Measurements from ENCODE around the gene FARP1. TPM values are rescaled to one million over a fixed set of nuclear protein-coding genes. Genes with fewer than 3 reads are reported as not detected.

FARP1 gene
- polyA plus RNA-seq, 2 of the 4 experiments (the other 2 are of a cell fraction), result 9.4 to 13.0 TPM

DNA sequence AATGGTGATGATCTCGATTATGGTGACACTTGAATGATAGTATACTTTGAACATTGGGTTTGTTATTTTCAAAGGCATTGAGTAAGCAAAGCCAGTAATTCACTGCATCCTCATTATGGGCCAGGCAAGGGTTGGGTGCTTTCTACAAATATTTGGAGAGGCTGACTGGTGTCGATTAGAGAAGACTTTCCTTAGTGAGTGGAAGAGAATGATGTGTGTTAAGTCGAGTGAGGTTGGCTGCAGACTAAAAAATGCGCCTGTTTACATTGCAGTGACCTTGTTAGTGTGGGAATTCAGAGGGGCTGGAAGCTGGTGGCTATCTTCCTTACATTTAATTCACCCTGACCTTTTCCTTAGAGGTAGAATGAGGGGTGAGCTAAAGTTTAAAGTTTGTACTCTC lies 56.6 kb downstream of the FARP1 start:
- 0 out of 3 replicates have a peak, but pooled peaks cover 3% of the 10 kb centered on the region for H3K4me1 ChIP-seq
- no peaks in the 10 kb centered on the region for H3K9me3 ChIP-seq
- FAIRE-seq (no peak), ATAC-seq (no peak), DNase-seq (ENCODE audit: low read depth in 1 of 2, low spot score in 1 of 2) (no peak)
- POLR2A ChIA-PET, result no interaction called here
- CTCF ChIA-PET, result interaction anchor here (0.9 kb wide), 1 partner anchor 15 kb away, joined by 3 read pairs; no protein-coding TSS in a partner anchor
- TF ChIP-seq POLR2AphosphoS2 (conservative IDR thresholded peaks at IDR 0.05; ENCODE audit: low read length) (no peak), NFE2L2 (conservative IDR thresholded peaks at IDR 0.05; ENCODE audit: low read length) (no peak), PHF8 (IDR thresholded peaks at IDR 0.05; ENCODE audit: borderline replicate concordance, low read depth) (no peak), RCOR1 (IDR thresholded peaks at IDR 0.05; ENCODE audit: low read depth, low read length) (no peak), HOXB5 (CRISPR knock-in tag; IDR thresholded peaks at IDR 0.05) (no peak), ZSCAN20 (CRISPR knock-in tag; IDR thresholded peaks at IDR 0.05) (no peak), ZFP36 (IDR thresholded peaks at IDR 0.05; ENCODE audit: borderline replicate concordance, partially characterized antibody) (no peak), JUNB (IDR thresholded peaks at IDR 0.05) (no peak), KDM1A (IDR thresholded peaks at IDR 0.05; ENCODE audit: low read depth) (no peak), MAFK (IDR thresholded peaks at IDR 0.05; ENCODE audit: partially characterized antibody) (no peak), TFCP2L1 (CRISPR knock-in tag; IDR thresholded peaks at IDR 0.05) (no peak), EHMT2 (IDR thresholded peaks at IDR 0.05; ENCODE audit: low read depth) (no peak), HOXB13 (CRISPR knock-in tag; IDR thresholded peaks at IDR 0.05; ENCODE audit: low read depth) (no peak)
- TF ChIP-seq, protein P1, sequence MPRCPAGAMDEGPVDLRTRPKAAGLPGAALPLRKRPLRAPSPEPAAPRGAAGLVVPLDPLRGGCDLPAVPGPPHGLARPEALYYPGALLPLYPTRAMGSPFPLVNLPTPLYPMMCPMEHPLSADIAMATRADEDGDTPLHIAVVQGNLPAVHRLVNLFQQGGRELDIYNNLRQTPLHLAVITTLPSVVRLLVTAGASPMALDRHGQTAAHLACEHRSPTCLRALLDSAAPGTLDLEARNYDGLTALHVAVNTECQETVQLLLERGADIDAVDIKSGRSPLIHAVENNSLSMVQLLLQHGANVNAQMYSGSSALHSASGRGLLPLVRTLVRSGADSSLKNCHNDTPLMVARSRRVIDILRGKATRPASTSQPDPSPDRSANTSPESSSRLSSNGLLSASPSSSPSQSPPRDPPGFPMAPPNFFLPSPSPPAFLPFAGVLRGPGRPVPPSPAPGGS (IDR thresholded peaks at IDR 0.05), result no peak
- WGBS (ENCODE audit: missing lambda C conversion rate), result 41% methylated on average over 4 of the region's 4 CpGs
- H3K4me3 ChIP-seq, result no peak overlapping the region
- no peak overlapping the region for H3K4me2 ChIP-seq
- no peak overlapping the region for H3K27ac ChIP-seq

DNA sequence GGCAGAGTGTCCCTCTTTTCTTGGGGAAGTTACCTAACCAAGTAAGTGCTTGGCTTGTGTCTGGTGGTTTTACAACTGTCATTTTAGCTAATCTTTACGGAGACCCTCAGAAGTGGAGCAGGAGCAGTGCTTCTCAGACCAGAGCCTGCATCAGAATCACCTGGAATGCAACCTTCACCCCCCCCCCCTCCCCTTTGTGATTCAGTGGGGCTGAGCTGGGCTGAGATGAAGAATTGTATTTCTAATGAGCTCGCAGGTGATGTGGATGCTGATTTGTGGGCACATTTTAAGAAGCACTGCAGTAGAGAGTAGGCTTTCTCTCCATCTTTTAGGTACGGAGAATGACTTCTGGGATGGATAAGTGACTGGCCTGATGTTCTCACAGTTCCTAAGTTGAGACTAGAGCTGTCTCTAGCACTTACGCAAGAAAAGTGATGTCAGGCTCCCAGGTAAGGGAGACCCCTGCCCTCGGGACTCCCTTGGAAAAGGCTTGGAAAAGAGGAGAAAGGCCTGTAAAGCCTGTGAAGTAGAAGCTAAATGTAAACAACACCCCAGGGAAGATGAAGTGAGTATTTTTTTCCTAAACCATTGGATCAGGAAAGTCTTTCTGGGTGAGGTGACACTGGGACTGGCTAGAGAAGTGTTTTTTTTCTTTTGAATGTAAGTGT lies 57.5 kb downstream of the FARP1 start:
- DNase-seq (ENCODE audit: low read depth in 1 of 2, low spot score in 1 of 2), result no peak
- POLR2A ChIA-PET, result no interaction called here
- H3K4me1 ChIP-seq, result 0 out of 3 replicates have a peak, but pooled peaks cover 3% of the 10 kb centered on the region
- no peak overlapping the region for H3K4me3 ChIP-seq
- CTCF ChIA-PET, result interaction anchor here (0.9 kb wide), 1 partner anchor 16 kb away, joined by 3 read pairs; no protein-coding TSS in a partner anchor
- no peaks in the 10 kb centered on the region for H3K9me3 ChIP-seq
- 90% methylated on average over 5 of the region's 5 CpGs for WGBS (ENCODE audit: missing lambda C conversion rate)
- no peak for FAIRE-seq
- no peak for TF ChIP-seq GATA3 (IDR thresholded peaks at IDR 0.05; ENCODE audit: borderline replicate concordance)
- no peak for TF ChIP-seq MYC (IDR thresholded peaks at IDR 0.05; ENCODE audit: borderline replicate concordance, low read length)
- TF ChIP-seq, protein P2, sequence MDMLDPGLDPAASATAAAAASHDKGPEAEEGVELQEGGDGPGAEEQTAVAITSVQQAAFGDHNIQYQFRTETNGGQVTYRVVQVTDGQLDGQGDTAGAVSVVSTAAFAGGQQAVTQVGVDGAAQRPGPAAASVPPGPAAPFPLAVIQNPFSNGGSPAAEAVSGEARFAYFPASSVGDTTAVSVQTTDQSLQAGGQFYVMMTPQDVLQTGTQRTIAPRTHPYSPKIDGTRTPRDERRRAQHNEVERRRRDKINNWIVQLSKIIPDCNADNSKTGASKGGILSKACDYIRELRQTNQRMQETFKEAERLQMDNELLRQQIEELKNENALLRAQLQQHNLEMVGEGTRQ (IDR thresholded peaks at IDR 0.05), result no peak
- no peak for TF ChIP-seq HOXB13 (CRISPR knock-in tag; IDR thresholded peaks at IDR 0.05; ENCODE audit: low read depth)
- no peak for TF ChIP-seq NR3C1 (IDR thresholded peaks at IDR 0.05)
- no peak for TF ChIP-seq PHF8 (IDR thresholded peaks at IDR 0.05; ENCODE audit: borderline replicate concordance, low read depth)
- TF ChIP-seq KDM1A (IDR thresholded peaks at IDR 0.05; ENCODE audit: low read depth), result no peak
- TF ChIP-seq, protein P3, sequence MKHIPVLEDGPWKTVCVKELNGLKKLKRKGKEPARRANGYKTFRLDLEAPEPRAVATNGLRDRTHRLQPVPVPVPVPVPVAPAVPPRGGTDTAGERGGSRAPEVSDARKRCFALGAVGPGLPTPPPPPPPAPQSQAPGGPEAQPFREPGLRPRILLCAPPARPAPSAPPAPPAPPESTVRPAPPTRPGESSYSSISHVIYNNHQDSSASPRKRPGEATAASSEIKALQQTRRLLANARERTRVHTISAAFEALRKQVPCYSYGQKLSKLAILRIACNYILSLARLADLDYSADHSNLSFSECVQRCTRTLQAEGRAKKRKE (CRISPR knock-in tag; IDR thresholded peaks at IDR 0.05; ENCODE audit: low read depth), result no peak
- TF ChIP-seq MAZ (IDR thresholded peaks at IDR 0.05; ENCODE audit: borderline replicate concordance, low read depth, low read length), result no peak
- TF ChIP-seq EP300 (IDR thresholded peaks at IDR 0.05), result no peak
- TF ChIP-seq, protein P4, sequence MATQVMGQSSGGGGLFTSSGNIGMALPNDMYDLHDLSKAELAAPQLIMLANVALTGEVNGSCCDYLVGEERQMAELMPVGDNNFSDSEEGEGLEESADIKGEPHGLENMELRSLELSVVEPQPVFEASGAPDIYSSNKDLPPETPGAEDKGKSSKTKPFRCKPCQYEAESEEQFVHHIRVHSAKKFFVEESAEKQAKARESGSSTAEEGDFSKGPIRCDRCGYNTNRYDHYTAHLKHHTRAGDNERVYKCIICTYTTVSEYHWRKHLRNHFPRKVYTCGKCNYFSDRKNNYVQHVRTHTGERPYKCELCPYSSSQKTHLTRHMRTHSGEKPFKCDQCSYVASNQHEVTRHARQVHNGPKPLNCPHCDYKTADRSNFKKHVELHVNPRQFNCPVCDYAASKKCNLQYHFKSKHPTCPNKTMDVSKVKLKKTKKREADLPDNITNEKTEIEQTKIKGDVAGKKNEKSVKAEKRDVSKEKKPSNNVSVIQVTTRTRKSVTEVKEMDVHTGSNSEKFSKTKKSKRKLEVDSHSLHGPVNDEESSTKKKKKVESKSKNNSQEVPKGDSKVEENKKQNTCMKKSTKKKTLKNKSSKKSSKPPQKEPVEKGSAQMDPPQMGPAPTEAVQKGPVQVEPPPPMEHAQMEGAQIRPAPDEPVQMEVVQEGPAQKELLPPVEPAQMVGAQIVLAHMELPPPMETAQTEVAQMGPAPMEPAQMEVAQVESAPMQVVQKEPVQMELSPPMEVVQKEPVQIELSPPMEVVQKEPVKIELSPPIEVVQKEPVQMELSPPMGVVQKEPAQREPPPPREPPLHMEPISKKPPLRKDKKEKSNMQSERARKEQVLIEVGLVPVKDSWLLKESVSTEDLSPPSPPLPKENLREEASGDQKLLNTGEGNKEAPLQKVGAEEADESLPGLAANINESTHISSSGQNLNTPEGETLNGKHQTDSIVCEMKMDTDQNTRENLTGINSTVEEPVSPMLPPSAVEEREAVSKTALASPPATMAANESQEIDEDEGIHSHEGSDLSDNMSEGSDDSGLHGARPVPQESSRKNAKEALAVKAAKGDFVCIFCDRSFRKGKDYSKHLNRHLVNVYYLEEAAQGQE (IDR thresholded peaks at IDR 0.05), result no peak
- TF ChIP-seq, protein P1 (IDR thresholded peaks at IDR 0.05), result no peak
- no peak for TF ChIP-seq NPAS2 (CRISPR knock-in tag; IDR thresholded peaks at IDR 0.05; ENCODE audit: borderline replicate concordance)
- TF ChIP-seq TP53 (CRISPR knock-in tag; IDR thresholded peaks at IDR 0.05), result no peak
- TF ChIP-seq SREBF2 (IDR thresholded peaks at IDR 0.05), result no peak
- TF ChIP-seq RNF2 (IDR thresholded peaks at IDR 0.05; ENCODE audit: borderline replicate concordance, low read depth), result no peak
- no peak for TF ChIP-seq CEBPB (IDR thresholded peaks at IDR 0.05)
- TF ChIP-seq HEYL (CRISPR knock-in tag; IDR thresholded peaks at IDR 0.05), result no peak
- no peak for ATAC-seq
- H3K27ac ChIP-seq, result no peak overlapping the region
- H3K4me2 ChIP-seq, result no peak overlapping the region

All from A549 (cell line).